BE2C (cell line): ENCODE results near the gene YWHAH.

ENCODE experiments used
- DNase-seq: peaks from one replicate; pipeline ENCODE4 v3.0.0-alpha.2; 2020
- H3K27me3 ChIP-seq: fragments of 250-450 bp; sonication (Bioruptor Pico); 2 replicates; pipeline ENCODE4 v1.5.1; 2020; ENCODE audit warnings: mild to moderate bottlenecking
- H3K36me3 ChIP-seq: fragments of 250-450 bp; sonication (Bioruptor Pico); 2 replicates; pipeline ENCODE4 v1.5.1; 2020; ENCODE audit warnings: mild to moderate bottlenecking
- H3K4me1 ChIP-seq: fragments of 250-450 bp; sonication (Bioruptor Pico); 2 replicates; pipeline ENCODE4 v1.5.1; 2020
- H3K4me3 ChIP-seq: 2 replicates; pipeline ENCODE4 v1.5.1; 2011; ENCODE audit warnings: low read depth, low read length
- H3K9me3 ChIP-seq: fragments of 250-450 bp; sonication (Bioruptor Pico); 2 replicates; pipeline ENCODE4 v1.5.1; 2020
- TF ChIP-seq, protein P1 (sequence below): IDR thresholded peaks from 2 replicates; pipeline ENCODE4 v1.5.1; 2012; ENCODE audit warnings: mild to moderate bottlenecking, low read depth, low read length

The YWHAH gene

DNA sequence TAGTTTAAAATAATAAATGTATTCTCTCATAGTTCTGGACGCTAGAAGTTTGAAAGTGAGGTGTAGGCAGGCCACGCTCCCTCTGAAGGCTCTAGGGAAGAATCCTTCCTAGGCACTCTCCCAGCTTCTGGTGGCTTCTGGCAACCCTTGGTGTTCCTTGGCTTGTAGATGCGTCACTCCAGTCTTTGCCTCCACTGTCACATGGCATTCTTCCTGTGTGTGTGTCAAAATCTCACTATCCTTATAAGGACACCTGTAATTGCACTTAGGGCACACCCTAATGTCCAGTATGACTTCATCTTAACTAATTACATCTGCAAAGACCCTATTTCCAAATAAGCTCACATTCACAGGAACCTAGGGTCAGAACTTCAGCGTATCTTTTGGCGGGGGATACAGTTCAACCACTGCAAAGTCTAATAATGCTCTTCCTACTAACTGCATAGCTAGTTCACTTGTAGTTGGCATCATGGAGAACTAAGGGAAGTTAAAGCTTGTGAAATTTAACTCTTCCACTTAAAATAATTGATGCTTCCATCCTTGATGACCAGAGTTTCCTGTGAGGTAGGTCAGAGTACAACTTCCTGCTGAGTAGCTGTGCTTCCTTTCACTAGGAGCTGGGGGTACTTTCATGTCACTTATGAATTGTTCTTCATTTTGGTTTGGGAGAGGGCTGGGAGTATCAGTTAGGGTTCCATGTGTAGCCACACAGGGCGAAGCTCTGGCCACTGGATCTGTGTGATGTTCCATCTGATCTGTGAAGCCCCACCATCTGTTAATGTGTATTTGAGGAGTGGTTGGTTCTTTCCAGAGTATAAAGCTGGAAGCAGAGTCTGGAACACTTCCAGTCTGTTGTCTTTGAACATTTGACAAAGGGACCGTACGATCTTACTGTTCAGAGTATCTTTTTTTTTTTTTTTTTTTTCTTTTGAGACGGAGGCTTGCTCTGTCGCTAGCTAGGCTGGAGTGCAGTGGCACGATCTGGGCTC, 10.5 kb downstream of the YWHAH start:
- DNase-seq: no peak
- TF ChIP-seq, protein P1, sequence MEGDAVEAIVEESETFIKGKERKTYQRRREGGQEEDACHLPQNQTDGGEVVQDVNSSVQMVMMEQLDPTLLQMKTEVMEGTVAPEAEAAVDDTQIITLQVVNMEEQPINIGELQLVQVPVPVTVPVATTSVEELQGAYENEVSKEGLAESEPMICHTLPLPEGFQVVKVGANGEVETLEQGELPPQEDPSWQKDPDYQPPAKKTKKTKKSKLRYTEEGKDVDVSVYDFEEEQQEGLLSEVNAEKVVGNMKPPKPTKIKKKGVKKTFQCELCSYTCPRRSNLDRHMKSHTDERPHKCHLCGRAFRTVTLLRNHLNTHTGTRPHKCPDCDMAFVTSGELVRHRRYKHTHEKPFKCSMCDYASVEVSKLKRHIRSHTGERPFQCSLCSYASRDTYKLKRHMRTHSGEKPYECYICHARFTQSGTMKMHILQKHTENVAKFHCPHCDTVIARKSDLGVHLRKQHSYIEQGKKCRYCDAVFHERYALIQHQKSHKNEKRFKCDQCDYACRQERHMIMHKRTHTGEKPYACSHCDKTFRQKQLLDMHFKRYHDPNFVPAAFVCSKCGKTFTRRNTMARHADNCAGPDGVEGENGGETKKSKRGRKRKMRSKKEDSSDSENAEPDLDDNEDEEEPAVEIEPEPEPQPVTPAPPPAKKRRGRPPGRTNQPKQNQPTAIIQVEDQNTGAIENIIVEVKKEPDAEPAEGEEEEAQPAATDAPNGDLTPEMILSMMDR: no peak
- Histone ChIP-seq H3K9me3 (no peaks in the 10 kb centered on the region), H3K27me3 (no peaks in the 10 kb centered on the region), H3K4me3 (no peak overlapping the region), H3K4me1 (peaks cover 4% of the 10 kb centered on the region), H3K36me3 (peaks cover 81% of the 10 kb centered on the region)

DNA sequence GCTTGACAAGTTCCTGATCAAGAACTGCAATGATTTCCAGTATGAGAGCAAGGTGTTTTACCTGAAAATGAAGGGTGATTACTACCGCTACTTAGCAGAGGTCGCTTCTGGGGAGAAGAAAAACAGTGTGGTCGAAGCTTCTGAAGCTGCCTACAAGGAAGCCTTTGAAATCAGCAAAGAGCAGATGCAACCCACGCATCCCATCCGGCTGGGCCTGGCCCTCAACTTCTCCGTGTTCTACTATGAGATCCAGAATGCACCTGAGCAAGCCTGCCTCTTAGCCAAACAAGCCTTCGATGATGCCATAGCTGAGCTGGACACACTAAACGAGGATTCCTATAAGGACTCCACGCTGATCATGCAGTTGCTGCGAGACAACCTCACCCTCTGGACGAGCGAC, 12.0 kb downstream of the YWHAH start:
- Histone ChIP-seq H3K27me3 (no peaks in the 10 kb centered on the region), H3K36me3 (peaks cover 67% of the 10 kb centered on the region), H3K4me3 (no peak overlapping the region), H3K9me3 (no peaks in the 10 kb centered on the region), H3K4me1 (peaks cover 2% of the 10 kb centered on the region)
- TF ChIP-seq, protein P1: no peak
- DNase-seq: no peak

DNA sequence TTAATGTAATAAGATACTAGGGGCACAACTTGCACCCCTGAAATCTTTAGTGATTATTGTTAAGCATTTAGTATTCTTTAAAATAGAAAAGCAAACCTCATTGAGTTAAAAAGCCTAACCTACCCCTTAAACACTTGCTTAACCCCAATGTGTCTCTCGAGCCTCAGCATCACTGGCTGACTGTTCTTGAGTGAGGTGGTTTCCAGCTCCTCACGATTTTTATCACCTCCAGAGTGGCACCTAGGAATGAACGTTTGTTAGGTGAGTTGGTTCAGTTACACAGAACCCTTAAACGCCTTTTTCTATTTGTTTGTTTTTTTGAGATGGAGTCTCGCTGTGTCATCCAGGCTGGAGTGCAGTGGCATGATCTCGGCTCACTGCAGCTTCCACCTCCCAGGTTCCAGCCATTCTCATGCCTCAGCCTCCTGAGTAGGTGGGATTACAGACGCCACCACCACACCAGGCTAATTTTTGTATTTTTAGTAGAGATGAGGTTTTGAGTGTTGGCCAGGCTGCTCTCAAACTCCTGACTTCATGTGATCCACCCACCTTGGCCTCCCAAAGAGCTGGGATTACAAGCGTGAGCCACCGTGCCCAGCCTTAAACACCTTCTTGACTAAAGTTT, 13.7 kb downstream of the YWHAH start:
- Histone ChIP-seq H3K4me1 (no peaks in the 10 kb centered on the region), H3K27me3 (no peaks in the 10 kb centered on the region), H3K9me3 (no peaks in the 10 kb centered on the region), H3K4me3 (no peak overlapping the region), H3K36me3 (peaks cover 50% of the 10 kb centered on the region)
- DNase-seq: no peak
- TF ChIP-seq, protein P1: no peak

DNA sequence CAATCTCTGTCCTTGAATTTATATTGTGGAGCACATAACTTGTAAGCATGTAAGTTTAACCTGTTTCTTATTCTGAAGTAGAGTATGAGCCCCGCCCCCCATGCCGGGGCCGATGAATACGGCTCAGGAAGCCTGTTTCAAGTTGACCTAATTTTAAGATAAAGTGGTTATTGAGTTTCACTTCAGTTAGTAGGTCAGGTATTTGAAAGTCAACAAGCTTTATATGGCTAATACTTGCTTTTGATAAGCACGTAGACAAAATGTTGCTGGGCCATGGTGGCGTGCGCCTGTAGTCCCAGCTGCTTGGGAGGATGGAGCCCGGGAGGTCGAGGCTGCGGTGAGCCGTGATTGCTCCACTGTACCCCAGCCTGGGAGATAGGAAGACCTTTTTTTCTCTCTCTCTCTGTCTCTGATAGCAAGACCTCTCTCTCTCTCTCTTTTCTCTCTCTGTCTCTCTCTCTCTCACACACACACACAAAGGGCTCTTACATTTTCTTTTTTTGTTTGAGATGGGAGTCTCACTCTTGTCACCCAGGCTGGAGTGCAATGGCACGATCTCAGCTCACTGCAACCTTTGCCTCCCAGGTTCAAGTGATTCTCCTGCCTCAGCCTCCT, 14.4 kb downstream of the YWHAH start:
- DNase-seq: no peak
- H3K4me1 ChIP-seq: no peaks in the 10 kb centered on the region
- peaks cover 45% of the 10 kb centered on the region for H3K36me3 ChIP-seq
- no peaks in the 10 kb centered on the region for H3K27me3 ChIP-seq
- no peak overlapping the region for H3K4me3 ChIP-seq
- no peaks in the 10 kb centered on the region for H3K9me3 ChIP-seq
- TF ChIP-seq, protein P1: no peak

DNA sequence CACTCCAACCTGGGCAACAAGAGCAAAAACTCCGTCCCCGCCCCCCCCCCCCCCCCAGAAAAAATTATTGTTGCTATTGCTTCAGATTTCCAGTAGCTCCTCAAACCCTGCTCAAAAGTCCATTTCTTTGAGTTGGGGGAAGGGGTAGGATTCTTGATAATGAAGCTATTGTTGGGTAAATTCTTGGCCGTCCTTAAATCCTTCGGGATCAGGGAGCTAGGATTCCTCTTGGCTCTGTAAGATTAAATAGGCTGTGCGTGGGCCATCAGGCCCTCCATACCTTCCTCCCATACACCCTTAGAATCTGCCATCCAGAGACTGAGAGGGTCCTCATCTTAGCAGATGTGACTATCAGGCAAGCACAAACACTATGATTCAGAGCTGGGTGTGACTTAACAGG, 16.4 kb downstream of the YWHAH start:
- no peak overlapping the region for H3K4me3 ChIP-seq
- TF ChIP-seq, protein P1: no peak
- no peaks in the 10 kb centered on the region for H3K4me1 ChIP-seq
- no peaks in the 10 kb centered on the region for H3K27me3 ChIP-seq
- peaks cover 29% of the 10 kb centered on the region for H3K36me3 ChIP-seq
- DNase-seq: no peak
- H3K9me3 ChIP-seq: no peaks in the 10 kb centered on the region
